ENCODE measurements around the gene RERE.

Gene RERE

DNA sequence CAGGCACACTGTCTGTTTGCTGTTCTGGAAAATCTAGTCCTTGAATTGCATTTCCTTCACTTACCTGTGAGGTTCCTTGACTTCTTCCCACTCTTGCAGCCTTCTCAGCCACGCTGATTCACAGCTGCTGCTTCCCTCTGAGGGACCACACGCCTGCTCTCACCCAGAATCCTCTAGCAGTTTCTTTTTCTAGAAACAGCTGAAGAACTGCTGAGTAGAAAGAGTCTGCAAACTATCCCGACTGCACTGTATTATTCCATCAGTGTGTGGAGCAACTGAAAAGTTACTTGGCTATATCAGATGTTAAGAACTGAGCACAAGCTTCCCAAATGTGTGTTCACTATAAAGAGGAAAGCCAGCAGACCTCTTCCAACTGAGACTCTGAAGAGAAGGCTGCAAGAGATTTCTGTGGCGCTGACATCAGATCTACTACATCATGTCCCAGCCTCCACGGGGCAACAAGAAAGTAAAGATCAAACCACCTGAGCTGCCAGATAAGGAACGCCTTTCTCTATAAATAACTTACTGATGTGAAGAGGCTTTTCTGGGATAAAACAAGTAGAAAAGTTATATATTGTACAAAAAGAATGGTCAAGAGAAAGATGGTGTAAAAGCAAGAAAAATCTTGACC lies 226.6 kb downstream of the RERE start:
- in situ Hi-C loops (cut with MboI; ENCODE audit: low pct_unique_long_range_greater_than_20kb, low sequenced_read_pairs, unreplicated experiment) = no loop called here
- TF ChIP-seq, protein P1, sequence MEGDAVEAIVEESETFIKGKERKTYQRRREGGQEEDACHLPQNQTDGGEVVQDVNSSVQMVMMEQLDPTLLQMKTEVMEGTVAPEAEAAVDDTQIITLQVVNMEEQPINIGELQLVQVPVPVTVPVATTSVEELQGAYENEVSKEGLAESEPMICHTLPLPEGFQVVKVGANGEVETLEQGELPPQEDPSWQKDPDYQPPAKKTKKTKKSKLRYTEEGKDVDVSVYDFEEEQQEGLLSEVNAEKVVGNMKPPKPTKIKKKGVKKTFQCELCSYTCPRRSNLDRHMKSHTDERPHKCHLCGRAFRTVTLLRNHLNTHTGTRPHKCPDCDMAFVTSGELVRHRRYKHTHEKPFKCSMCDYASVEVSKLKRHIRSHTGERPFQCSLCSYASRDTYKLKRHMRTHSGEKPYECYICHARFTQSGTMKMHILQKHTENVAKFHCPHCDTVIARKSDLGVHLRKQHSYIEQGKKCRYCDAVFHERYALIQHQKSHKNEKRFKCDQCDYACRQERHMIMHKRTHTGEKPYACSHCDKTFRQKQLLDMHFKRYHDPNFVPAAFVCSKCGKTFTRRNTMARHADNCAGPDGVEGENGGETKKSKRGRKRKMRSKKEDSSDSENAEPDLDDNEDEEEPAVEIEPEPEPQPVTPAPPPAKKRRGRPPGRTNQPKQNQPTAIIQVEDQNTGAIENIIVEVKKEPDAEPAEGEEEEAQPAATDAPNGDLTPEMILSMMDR (IDR thresholded peaks at IDR 0.05; ENCODE audit: extremely low read depth, insufficient read depth, missing control alignments) = no peak
- no peak for DNase-seq (ENCODE audit: low spot score)

DNA sequence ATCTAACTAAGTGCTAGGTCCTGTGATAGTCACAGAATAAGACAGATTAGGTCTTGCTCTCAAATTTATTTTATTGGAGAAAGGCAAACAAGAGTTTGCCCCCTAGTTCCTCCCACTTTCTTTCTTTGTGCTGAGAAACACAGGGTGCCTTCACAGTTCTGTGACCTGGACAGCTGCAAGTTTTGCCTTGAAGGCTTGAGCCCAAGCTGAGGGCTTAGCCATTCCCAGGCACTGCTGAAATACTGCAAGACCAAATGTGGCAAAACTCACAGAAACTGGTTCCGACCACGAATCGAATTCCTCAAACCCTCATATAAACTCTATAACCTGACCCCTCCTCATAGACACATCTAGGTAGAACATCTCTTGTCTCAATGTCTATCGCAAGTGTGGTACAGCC lies 227.9 kb downstream of the RERE start:
- in situ Hi-C loops (cut with MboI; ENCODE audit: low pct_unique_long_range_greater_than_20kb, low sequenced_read_pairs, unreplicated experiment) = no loop called here
- TF ChIP-seq, protein P1 (IDR thresholded peaks at IDR 0.05; ENCODE audit: extremely low read depth, insufficient read depth, missing control alignments) = no peak
- DNase-seq (ENCODE audit: low spot score) = no peak

DNA sequence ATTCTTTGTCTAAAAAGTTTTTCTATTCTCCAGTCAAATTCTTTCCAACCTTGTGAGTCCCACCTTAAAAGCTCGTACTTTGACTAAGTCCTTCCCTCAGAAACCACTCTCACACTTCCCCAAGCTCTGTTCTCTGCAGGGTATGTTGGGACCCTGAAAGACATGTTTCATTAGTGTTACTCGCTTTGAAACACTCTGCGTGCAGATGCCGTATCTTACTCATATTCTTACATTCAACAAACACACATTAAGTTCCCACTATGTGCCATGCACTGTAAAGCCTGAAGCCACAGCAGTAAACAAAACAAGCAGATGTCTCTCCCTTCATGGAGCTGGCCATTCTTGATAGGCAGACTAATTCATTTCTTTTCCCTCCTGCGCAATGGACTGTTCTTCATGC lies 229.7 kb downstream of the RERE start:
- DNase-seq (ENCODE audit: low spot score) = no peak
- in situ Hi-C loops (cut with MboI; ENCODE audit: low pct_unique_long_range_greater_than_20kb, low sequenced_read_pairs, unreplicated experiment) = no loop called here
- TF ChIP-seq, protein P1 (IDR thresholded peaks at IDR 0.05; ENCODE audit: extremely low read depth, insufficient read depth, missing control alignments) = no peak

DNA sequence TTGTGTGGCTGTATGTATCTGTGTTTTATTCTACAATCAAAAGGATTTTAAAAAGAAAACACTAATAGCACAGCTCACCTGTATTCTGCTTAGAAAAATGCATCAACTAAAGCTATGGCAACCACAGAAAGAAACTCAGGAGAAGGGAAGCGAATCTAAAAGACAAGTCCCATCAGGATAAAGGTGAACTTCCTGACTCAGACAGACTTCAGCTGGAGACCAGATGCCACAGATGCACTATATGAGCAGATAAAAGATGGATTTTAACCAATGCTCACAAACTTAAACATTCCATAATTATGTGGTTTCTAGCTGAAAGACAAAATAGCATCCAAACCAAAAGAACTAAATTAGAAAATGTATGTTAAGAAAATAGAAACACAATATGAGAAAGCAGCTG lies 231.0 kb downstream of the RERE start:
- in situ Hi-C loops (cut with MboI; ENCODE audit: low pct_unique_long_range_greater_than_20kb, low sequenced_read_pairs, unreplicated experiment) = no loop called here
- DNase-seq (ENCODE audit: low spot score) = no peak
- TF ChIP-seq, protein P1 (IDR thresholded peaks at IDR 0.05; ENCODE audit: extremely low read depth, insufficient read depth, missing control alignments) = no peak

DNA sequence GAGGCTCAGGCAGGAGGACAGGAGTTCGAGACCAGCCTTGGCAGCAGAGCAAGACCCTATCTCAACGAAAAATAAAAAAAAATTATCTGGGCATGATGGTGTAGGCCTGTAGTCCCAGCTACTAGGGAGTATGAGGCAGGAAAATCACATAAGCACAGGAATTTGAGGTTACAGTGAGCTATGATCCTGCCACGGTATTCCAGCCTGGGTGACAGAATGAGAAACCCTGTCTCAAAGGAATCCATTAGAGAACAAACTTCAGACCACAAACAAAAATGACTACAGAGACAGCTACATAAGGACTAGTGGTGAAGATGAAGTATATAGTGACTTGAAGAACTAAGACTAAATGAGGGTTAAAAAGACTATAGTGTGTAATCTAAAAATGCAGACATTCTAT lies 233.1 kb downstream of the RERE start:
- no peak for DNase-seq (ENCODE audit: low spot score)
- in situ Hi-C loops (cut with MboI; ENCODE audit: low pct_unique_long_range_greater_than_20kb, low sequenced_read_pairs, unreplicated experiment) = no loop called here
- TF ChIP-seq, protein P1 (IDR thresholded peaks at IDR 0.05; ENCODE audit: extremely low read depth, insufficient read depth, missing control alignments) = no peak

DNA sequence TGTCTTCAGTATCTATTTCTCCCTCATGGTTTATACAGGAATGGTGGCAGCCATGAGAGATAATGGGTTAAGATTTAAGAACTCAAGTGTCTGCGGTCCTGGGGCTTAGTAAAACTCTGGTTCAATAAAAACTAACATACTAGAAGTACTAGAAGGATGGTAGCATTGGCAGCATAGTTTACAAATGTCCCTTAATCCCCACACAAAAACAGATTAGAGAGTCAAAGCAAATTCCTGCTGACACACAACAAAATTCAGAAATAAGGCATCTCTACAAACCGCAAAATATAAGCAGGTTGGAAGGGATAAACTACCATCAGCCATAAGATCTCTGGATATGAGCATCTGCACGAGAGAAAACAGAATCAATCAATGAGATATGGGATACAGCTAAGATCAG lies 234.4 kb downstream of the RERE start:
- DNase-seq (ENCODE audit: low spot score) = no peak
- TF ChIP-seq, protein P1 (IDR thresholded peaks at IDR 0.05; ENCODE audit: extremely low read depth, insufficient read depth, missing control alignments) = no peak
- in situ Hi-C loops (cut with MboI; ENCODE audit: low pct_unique_long_range_greater_than_20kb, low sequenced_read_pairs, unreplicated experiment) = no loop called here

Data from GM13977 (cell line).